GM12891 (cell line): ENCODE results near the gene UNC45B.
"Not testable (repeated sequence)": the region's sequence is repeated elsewhere in the genome, so short reads cannot be mapped to it uniquely, and the experiment has no call there.

Source experiments
- DNase-seq: peaks from one replicate; pipeline ENCODE4 v3.0.0; 2011; ENCODE audit warnings: low spot score; ENCODE audit not compliant: insufficient read length
- FAIRE-seq: peaks from 2 replicates; lab custom pipeline; 2011; peaks lifted over from hg19 to GRCh38; lab: Jason Lieb, UNC
- PAX5 ChIP-seq: IDR thresholded peaks from 2 replicates; pipeline ENCODE4 v1.6.1; 2011; ENCODE audit warnings: low read length, moderate library complexity, mild to moderate bottlenecking; ENCODE audit not compliant: insufficient read depth, severe bottlenecking
- POLR2A ChIP-seq: IDR thresholded peaks from 2 replicates; pipeline ENCODE4 v1.6.1; 2011; ENCODE audit warnings: low read depth, low read length, control low read depth
- POLR2AphosphoS5 ChIP-seq: IDR thresholded peaks from 2 replicates; pipeline ENCODE4 v1.6.1; 2011; ENCODE audit warnings: low read depth, low read length, control low read depth
- POU2F2 ChIP-seq: IDR thresholded peaks from 2 replicates; pipeline ENCODE4 v1.6.1; 2011; ENCODE audit warnings: low read depth, mild to moderate bottlenecking, control low read depth, low read length, moderate library complexity
- SPI1 ChIP-seq: IDR thresholded peaks from 2 replicates; pipeline ENCODE4 v1.6.1; 2011; ENCODE audit warnings: low read depth, low read length, control low read depth
- TAF1 ChIP-seq: IDR thresholded peaks from 2 replicates; pipeline ENCODE4 v1.6.1; 2011; ENCODE audit warnings: low read depth, low read length, control low read depth

UNC45B gene

DNA sequence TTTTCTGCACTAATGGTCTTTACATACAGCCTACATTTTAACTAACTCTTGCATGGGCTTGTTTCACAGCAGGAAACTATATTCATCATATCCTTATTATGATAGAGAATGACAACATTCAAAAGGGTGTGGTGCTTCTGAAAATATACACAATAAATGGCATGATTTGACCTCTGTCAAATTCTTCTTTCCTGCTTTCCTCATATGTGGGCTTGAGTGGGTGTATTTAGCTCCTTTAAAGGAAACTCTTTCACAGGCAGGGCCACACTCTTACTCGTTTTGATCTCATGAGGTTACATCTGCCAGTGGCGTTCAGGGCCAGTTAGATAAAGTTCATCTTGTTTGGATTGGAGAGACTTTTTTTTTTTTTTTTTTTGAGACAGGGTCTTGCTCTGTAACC lies 40.5 kb downstream of the UNC45B start:
- DNase-seq (no peak), FAIRE-seq (no peak)
- TF ChIP-seq POLR2A (no peak), TAF1 (no peak), PAX5 (no peak), SPI1 (no peak), POU2F2 (no peak), POLR2AphosphoS5 (no peak)

GRCh38 chr17:35189291-35189690 lies 41.7 kb downstream of the UNC45B start:
- no peak for FAIRE-seq

DNA sequence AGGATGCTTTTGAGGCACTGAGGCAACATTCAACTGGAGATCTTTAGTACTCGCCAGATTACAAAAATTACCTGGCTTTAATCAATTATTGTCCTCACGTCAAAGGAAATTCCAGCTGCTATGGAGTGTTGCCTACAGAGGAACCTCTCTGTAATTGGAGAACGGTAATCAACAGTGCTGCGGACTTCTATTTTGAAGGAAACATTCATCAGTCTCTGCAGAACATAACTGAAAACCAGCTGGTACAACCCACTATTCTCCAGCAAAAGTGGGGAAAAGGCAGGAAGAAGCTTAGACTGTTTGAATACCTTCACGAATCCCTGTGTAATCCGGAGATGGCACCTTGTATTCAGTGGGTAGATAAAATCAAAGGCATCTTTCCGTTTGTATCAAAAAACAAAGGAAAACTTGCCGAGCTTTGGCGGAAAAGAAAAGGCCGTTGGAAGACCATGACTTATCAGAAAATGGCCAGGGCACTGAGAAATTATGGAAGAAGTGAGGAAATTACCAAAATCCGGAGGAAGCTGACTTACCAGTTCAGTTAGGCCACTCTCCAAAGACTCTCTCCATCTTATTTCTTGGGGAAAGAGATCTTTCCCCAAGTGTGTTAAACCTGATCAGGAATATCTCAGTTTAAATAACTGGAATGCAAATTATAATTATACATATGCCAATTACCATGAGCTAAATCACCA lies 43.5 kb downstream of the UNC45B start:
- FAIRE-seq = no peak
- DNase-seq = no peak
- TF ChIP-seq SPI1 (no peak), POLR2AphosphoS5 (no peak), POLR2A (no peak), TAF1 (no peak), POU2F2 (no peak), PAX5 (no peak)

More at GRCh38 chr17:35189291-35189690, 41.7 kb downstream of the UNC45B start:
- no peak for DNase-seq
- TF ChIP-seq POLR2AphosphoS5 = no peak
- TF ChIP-seq SPI1 = no peak
- TF ChIP-seq PAX5 = no peak
- no peak for TF ChIP-seq POLR2A
- TF ChIP-seq TAF1 = no peak
- no peak for TF ChIP-seq POU2F2

DNA sequence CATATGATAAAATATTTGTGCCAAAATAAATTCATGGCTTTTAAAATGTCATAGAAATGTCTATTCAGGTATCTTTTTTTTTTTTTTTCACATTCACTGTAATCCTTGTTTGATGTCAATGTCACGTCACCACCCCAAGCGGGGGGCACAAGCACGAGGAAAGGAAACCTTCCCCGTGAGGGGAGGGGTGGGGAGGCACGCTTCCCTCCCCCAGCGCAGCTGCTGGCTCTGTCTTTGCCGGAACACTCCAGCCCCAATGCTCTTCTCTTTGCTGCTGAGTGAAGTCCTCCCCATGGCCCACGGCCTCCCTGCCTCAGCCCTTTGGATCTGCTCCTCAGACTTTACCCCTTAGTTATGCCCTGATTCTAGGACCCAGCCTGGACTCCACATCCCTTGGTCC lies 45.1 kb downstream of the UNC45B start:
- peak; percentile 66 for FAIRE-seq
- TF ChIP-seq POU2F2 = no peak
- TF ChIP-seq POLR2AphosphoS5 = no peak
- no peak for TF ChIP-seq SPI1
- no peak for TF ChIP-seq PAX5
- TF ChIP-seq TAF1 = no peak
- no peak for TF ChIP-seq POLR2A
- DNase-seq = no peak

DNA sequence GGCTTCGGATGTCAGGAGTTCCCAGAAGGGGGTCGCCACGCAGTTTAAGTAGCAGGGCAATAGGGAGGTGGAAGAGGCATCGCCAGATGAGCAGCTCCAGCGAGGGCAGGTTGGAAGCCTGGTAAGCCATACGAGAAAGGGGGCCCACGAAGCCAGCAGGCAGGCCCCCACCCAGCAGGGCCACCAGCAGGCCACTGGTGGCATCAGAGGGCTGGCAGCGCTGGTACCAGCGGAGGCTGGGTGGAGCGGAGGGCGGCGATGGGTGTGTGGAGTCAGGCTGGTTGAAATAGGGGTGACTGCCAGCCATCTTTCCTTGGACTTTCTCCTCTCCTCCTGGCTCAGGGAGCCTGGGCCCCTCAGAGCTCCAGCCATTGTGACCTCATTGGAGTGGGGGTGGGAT lies 46.4 kb downstream of the UNC45B start, which contains the start of gene SLC35G3:
SLC35G3 (minus strand) TSS at position 393 of the 400 bp plus-strand sequence; CDS start at position 307, 86 bp downstream.
- not testable (repeated sequence) for FAIRE-seq, DNase-seq

- not testable (repeated sequence) for FAIRE-seq, DNase-seq
These were observed 47.4 kb downstream of the UNC45B start for GRCh38 chr17:35195062-35195461.

DNA sequence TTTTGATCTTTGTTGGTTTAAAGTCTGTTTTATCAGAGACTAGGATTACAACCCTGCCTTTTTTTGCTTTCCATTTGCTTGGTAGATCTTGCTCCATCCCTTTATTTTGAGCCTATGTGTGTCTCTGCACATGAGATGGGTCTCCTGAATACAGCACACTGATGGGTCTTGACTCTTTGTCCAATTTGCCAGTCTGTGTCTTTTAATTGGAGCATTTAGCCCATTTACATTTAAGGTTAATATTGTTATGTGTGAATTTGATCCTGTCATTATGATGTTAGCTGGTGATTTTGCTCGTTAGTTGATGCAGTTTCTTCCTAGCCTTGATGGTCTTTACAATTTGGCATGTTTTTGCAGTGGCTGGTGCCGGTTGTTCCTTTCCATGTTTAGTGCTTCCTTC lies 55.0 kb downstream of the UNC45B start:
- not testable (repeated sequence) for FAIRE-seq, DNase-seq

GRCh38 chr17:35210741-35211140 lies 63.1 kb downstream of the UNC45B start:
- no peak for DNase-seq
- FAIRE-seq = no peak
- no peak for TF ChIP-seq POLR2AphosphoS5
- TF ChIP-seq POLR2A = no peak
- TF ChIP-seq TAF1 = no peak
- no peak for TF ChIP-seq POU2F2
- TF ChIP-seq PAX5 = no peak
- TF ChIP-seq SPI1 = no peak

DNA sequence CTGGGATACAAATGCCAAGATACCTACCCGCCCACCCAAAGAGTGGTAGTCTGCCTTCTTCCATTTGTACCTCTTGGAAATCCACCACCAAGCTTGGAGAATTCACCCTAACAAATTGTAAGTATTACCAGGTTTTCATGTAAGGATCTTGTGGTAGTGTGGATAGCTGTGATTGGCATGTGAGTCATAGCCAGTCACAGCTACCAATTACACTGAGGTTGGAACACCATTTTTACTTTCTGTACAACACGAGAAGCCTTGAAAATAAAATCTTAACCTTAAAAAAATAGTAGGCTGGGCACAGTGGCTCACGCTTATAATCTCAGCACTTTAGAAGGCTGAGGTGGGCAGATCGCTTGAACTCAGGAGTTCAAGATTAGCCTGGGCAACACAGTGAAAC lies 65.1 kb downstream of the UNC45B start:
- FAIRE-seq = no peak
- no peak for DNase-seq
- TF ChIP-seq POU2F2 = no peak
- TF ChIP-seq SPI1 = no peak
- TF ChIP-seq TAF1 = no peak
- TF ChIP-seq PAX5 = no peak
- TF ChIP-seq POLR2A = no peak
- no peak for TF ChIP-seq POLR2AphosphoS5

DNA sequence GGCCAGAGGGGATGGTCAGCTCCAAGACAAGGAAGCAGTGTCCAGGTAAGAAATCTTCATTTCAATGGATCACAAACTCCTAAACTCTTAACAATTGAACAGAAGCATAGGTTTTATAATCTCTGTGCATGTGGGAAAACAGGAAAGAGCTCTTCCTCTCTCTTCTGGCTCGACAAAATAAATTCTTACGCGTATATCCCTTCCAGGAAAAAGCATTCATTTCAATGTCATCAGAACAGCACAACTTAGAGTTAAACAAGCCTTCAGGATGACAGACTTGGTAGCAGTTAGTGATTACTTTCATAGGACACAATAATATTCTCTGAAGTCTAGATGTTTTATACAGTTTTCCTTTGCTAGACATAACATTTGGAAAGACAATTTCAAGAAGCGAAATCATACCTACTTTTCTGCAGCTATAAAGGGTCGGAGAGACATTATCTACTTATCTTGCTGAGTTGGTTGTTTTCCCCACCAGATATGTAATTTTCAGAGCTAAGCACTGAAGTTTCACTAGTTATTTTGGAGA lies 65.9 kb downstream of the UNC45B start:
- no peak for FAIRE-seq
- DNase-seq = no peak
- no peak for TF ChIP-seq SPI1

GRCh38 chr17:35214192-35214591 lies 66.6 kb downstream of the UNC45B start:
- TF ChIP-seq POLR2AphosphoS5 (no peak), PAX5 (no peak), SPI1 (no peak), POLR2A (no peak), TAF1 (no peak), POU2F2 (no peak)
- DNase-seq (no peak), FAIRE-seq (no peak)
